Measurements from ENCODE around the gene ZNF117.

The ZNF117 gene

DNA sequence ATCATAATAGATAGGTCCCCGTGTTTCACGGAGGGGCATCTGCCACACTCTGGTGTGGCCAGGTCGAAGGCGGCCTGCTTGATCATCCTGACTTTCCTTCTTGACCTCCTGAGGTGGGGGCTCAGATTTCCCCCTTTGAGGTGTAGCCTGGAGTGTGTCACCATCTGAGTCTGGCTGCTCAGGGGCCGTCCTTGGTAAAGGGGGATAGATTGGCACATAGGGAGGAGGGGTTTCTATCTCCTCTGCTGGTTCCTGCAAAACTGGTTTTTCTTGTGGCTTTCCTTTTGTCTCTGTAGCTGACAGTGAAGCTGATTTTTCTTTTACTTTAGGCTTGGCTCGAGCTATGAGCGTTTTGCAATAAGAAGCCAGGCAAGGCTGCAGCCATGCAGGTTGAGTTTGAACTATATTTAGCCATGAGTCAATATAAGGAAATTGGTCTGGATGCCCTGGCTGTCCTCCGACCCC is 7.1 kb upstream of the ZNF117 start:
- TF ChIP-seq CEBPB (IDR thresholded peaks at IDR 0.05) = peak; percentile 62
- no peak for TF ChIP-seq FOXM1 (IDR thresholded peaks at IDR 0.05; ENCODE audit: borderline replicate concordance, low read depth)
- no peak for TF ChIP-seq TAF1 (IDR thresholded peaks at IDR 0.05; ENCODE audit: low read depth)
- TF ChIP-seq TEAD4 (IDR thresholded peaks at IDR 0.05) = no peak
- no peak for TF ChIP-seq YY1 (IDR thresholded peaks at IDR 0.05; ENCODE audit: low read depth)
- TF ChIP-seq, protein P1, sequence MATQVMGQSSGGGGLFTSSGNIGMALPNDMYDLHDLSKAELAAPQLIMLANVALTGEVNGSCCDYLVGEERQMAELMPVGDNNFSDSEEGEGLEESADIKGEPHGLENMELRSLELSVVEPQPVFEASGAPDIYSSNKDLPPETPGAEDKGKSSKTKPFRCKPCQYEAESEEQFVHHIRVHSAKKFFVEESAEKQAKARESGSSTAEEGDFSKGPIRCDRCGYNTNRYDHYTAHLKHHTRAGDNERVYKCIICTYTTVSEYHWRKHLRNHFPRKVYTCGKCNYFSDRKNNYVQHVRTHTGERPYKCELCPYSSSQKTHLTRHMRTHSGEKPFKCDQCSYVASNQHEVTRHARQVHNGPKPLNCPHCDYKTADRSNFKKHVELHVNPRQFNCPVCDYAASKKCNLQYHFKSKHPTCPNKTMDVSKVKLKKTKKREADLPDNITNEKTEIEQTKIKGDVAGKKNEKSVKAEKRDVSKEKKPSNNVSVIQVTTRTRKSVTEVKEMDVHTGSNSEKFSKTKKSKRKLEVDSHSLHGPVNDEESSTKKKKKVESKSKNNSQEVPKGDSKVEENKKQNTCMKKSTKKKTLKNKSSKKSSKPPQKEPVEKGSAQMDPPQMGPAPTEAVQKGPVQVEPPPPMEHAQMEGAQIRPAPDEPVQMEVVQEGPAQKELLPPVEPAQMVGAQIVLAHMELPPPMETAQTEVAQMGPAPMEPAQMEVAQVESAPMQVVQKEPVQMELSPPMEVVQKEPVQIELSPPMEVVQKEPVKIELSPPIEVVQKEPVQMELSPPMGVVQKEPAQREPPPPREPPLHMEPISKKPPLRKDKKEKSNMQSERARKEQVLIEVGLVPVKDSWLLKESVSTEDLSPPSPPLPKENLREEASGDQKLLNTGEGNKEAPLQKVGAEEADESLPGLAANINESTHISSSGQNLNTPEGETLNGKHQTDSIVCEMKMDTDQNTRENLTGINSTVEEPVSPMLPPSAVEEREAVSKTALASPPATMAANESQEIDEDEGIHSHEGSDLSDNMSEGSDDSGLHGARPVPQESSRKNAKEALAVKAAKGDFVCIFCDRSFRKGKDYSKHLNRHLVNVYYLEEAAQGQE (IDR thresholded peaks at IDR 0.05; ENCODE audit: low read depth) = no peak
- no peak for TF ChIP-seq EGR1 (IDR thresholded peaks at IDR 0.05)
- TF ChIP-seq TCF12 (IDR thresholded peaks at IDR 0.05; ENCODE audit: low read depth) = no peak
- TF ChIP-seq NFIC (IDR thresholded peaks at IDR 0.05) = no peak

DNA sequence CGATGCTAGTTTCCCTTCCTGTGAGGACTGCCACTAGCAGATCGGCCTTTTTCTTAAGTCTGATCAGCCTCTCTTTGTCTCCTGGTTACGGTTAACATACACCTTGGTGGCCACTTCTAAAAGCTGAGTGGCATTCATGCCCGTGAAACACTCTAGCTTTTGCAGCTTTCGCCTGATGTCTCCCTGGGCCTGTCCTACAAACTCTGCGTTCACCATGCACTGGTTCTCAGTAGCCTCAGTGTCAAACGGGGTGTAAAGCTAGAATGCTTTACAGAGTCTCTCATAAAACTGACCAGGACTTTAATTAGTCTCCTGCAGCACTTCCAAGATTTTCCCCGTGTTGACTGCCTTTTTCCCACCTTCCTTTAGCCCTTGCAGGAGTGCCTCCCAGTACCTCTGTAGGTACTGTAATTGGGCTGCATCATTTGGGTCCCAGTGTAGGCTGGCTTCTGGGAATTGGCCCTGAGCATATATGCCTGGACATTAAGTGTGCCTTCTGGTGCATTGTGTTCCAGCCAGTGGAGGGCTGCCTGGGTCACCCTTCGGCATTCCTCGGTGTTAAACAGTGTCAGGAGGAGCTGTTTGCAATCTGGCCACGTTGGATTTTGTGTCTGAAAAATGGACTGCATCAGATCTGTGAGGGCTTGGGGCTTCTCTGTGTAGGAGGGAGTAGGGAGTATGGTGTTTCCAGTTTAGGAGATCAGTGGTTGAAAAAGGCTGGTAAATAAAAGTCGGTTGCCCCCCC is 6.5 kb upstream of the ZNF117 start:
- TF ChIP-seq MAX (IDR thresholded peaks at IDR 0.05) (no peak), EGR1 (IDR thresholded peaks at IDR 0.05) (no peak), USF1 (IDR thresholded peaks at IDR 0.05) (no peak), YY1 (IDR thresholded peaks at IDR 0.05; ENCODE audit: low read depth) (no peak), TAF1 (IDR thresholded peaks at IDR 0.05; ENCODE audit: low read depth) (no peak), RAD21 (IDR thresholded peaks at IDR 0.05; ENCODE audit: low read depth) (no peak), CREB1 (IDR thresholded peaks at IDR 0.05; ENCODE audit: low read depth) (no peak), ZBTB7A (IDR thresholded peaks at IDR 0.05; ENCODE audit: low read depth) (no peak), EP300 (IDR thresholded peaks at IDR 0.05; ENCODE audit: borderline replicate concordance) (no peak), FOXM1 (IDR thresholded peaks at IDR 0.05; ENCODE audit: borderline replicate concordance, low read depth) (no peak)

DNA sequence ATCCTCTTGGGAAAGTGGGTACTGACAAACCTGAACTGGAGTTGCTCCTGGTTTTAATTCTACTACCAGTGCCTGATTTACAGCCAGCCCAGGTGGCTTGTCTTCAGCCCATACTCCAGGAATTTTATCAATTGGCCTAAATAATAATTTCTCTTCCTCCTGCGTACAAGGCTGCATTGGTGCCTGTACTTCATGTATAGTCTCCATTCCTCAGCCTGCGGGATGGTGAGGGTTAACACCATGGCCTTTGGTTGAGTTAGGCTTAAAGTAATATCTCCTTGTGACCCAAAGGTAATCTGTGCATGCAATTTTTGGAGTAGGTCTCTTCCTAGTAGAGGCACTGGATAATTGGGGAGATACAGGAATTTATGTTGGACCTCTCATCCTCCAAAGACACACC is 5.5 kb upstream of the ZNF117 start:
- no peak for TF ChIP-seq EP300 (IDR thresholded peaks at IDR 0.05; ENCODE audit: borderline replicate concordance)
- no peak for TF ChIP-seq CREB1 (IDR thresholded peaks at IDR 0.05; ENCODE audit: low read depth)
- no peak for TF ChIP-seq RAD21 (IDR thresholded peaks at IDR 0.05; ENCODE audit: low read depth)
- TF ChIP-seq, protein P1 (IDR thresholded peaks at IDR 0.05; ENCODE audit: low read depth) = no peak
- TF ChIP-seq USF1 (IDR thresholded peaks at IDR 0.05) = no peak
- TF ChIP-seq MAX (IDR thresholded peaks at IDR 0.05) = no peak
- no peak for TF ChIP-seq TCF12 (IDR thresholded peaks at IDR 0.05; ENCODE audit: low read depth)
- no peak for TF ChIP-seq ZBTB7A (IDR thresholded peaks at IDR 0.05; ENCODE audit: low read depth)
- TF ChIP-seq FOXM1 (IDR thresholded peaks at IDR 0.05; ENCODE audit: borderline replicate concordance, low read depth) = no peak
- no peak for TF ChIP-seq YY1 (IDR thresholded peaks at IDR 0.05; ENCODE audit: low read depth)
- TF ChIP-seq CEBPB (IDR thresholded peaks at IDR 0.05) = no peak

GRCh38 chr7:64993901-64994300 is 3.1 kb upstream of the ZNF117 start:
- TF ChIP-seq TEAD4 (IDR thresholded peaks at IDR 0.05) (no peak), CEBPB (IDR thresholded peaks at IDR 0.05) (no peak), EGR1 (IDR thresholded peaks at IDR 0.05) (no peak)

- no peak for TF ChIP-seq USF1 (IDR thresholded peaks at IDR 0.05)
- no peak for TF ChIP-seq MAX (IDR thresholded peaks at IDR 0.05)
- no peak for TF ChIP-seq YY1 (IDR thresholded peaks at IDR 0.05; ENCODE audit: low read depth)
- no peak for TF ChIP-seq TCF12 (IDR thresholded peaks at IDR 0.05; ENCODE audit: low read depth)
- no peak for TF ChIP-seq TAF1 (IDR thresholded peaks at IDR 0.05; ENCODE audit: low read depth)
These were observed 2.1 kb upstream of the ZNF117 start for GRCh38 chr7:64992971-64993370.

DNA sequence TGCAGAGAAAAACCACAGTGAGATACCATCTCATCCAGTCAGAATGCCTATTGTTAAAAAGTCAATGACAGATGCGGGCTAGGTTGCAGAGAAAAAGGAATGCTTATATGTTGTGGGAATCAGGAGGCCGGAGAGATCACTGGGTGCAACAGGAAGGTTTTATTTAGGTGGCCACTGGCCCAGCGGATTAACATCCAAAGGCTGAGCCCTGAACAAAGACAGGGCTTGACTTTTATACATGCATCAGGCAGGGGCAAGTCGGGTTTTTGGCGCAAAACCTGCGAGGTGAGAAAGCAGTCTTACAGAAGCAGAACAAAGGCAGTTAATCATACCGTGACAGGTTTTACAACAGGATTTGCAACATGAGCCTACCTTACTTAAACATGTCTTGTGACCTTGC is 620 bp downstream of the ZNF117 start:
- TF ChIP-seq MAX (IDR thresholded peaks at IDR 0.05) (no peak), EGR1 (IDR thresholded peaks at IDR 0.05) (no peak), RAD21 (IDR thresholded peaks at IDR 0.05; ENCODE audit: low read depth) (no peak), TCF12 (IDR thresholded peaks at IDR 0.05; ENCODE audit: low read depth) (no peak), ZBTB7A (IDR thresholded peaks at IDR 0.05; ENCODE audit: low read depth) (no peak), TAF1 (IDR thresholded peaks at IDR 0.05; ENCODE audit: low read depth) (no peak), YY1 (IDR thresholded peaks at IDR 0.05; ENCODE audit: low read depth) (no peak)
